BLaER1 (cell line): ENCODE data around the gene ANGPTL2.

Experiments
- H3K27ac ChIP-seq: shearing (Covaris generic); formaldehyde crosslinking; 2 replicates; pipeline ENCODE4 v1.8.1; 2022
- H3K27me3 ChIP-seq: shearing (Covaris generic); formaldehyde crosslinking; 2 replicates; pipeline ENCODE4 v1.8.1; 2022
- H3K36me3 ChIP-seq: shearing (Covaris generic); formaldehyde crosslinking; 2 replicates; pipeline ENCODE4 v1.8.1; 2022
- H3K4me1 ChIP-seq: shearing (Covaris generic); formaldehyde crosslinking; 2 replicates; pipeline ENCODE4 v1.8.1; 2022
- H3K4me2 ChIP-seq: shearing (Covaris generic); formaldehyde crosslinking; 2 replicates; pipeline ENCODE4 v1.8.1; 2022
- H3K4me3 ChIP-seq: shearing (Covaris generic); formaldehyde crosslinking; 2 replicates; pipeline ENCODE4 v1.8.1; 2022
- H3K9ac ChIP-seq: shearing (Covaris generic); formaldehyde crosslinking; 2 replicates; pipeline ENCODE4 v1.8.1; 2022
- H3K9me3 ChIP-seq: shearing (Covaris generic); formaldehyde crosslinking; 2 replicates; pipeline ENCODE4 v1.8.1; 2022
- H4K20me1 ChIP-seq: shearing (Covaris generic); formaldehyde crosslinking; 2 replicates; pipeline ENCODE4 v1.8.1; 2022
- Cebpa-rat ChIP-seq: shearing (Covaris generic); IDR thresholded peaks from 2 replicates; pipeline ENCODE4 v1.8.1; 2022

The ANGPTL2 gene

DNA sequence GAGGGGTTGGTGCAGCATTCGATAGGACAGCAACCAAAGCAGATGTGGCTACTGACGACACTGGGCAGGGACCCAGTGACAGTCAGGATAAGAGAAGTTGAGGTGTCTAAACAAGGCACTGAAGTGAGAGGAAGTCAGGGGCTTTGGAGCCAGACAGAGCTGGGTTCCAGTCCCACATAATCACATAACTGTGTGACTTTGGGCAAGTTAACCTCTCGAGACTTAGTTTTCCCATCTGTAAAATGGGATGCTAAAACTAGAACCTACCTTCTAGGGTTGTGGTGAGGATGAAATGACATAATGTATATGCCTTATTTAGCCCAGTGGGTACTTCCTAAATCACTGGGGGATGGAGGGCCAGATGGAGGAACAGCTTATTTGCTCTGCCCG is 3.1 kb downstream of the ANGPTL2 start:
- no peak for TF ChIP-seq Cebpa-rat
- H3K9ac ChIP-seq = no peak overlapping the region
- H3K4me2 ChIP-seq = peak overlapping the region; percentile 99

DNA sequence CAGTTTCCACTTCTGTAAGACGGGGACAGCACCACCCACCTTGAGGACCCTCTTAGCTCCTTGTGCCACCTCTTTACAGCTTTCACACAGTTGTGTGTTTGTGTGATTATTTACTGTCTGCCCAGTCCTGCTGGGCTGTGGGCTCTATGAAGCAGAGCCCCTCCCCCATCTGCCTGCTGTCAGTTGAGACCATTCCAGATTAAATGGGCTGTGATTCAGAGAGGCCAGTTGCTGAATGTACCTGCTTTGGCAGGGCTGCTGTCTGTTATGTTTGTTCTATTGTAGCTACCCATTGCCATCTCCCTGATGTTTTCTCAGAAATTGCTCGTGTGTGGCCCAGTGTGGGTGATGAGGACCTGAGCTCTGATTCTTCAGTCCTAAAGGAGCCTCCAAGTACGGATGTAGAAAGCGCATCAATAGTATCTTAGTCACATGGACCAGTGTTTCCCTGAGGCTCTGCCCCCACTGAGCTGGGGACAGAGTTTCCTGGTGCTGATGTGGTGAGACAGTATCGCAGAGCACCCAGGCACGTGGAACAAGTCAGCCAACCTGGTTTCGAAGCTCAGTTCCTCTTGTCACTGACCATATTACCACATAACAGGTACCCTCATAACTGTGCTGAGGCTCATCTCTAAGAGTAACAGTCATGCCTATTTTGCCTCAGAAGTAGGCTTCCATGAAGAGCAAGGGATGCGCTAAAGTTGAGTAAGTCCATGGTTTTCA is 3.7 kb downstream of the ANGPTL2 start:
- Histone ChIP-seq H4K20me1 (peaks cover 6% of the 10 kb centered on the region; the same call in 1 of the 2 replicates), H3K27ac (no peak overlapping the region), H3K4me2 (peak overlapping the region; percentile 99), H3K4me1 (peaks cover 85% of the 10 kb centered on the region), H3K36me3 (peaks cover 4% of the 10 kb centered on the region; the same call in 1 of the 2 replicates), H3K9ac (no peak overlapping the region), H3K4me3 (no peak overlapping the region), H3K27me3 (no peaks in the 10 kb centered on the region), H3K9me3 (no peaks in the 10 kb centered on the region)
- no peak for TF ChIP-seq Cebpa-rat

More for the DNA sequence above, 3.1 kb downstream of the ANGPTL2 start:
- Histone ChIP-seq H3K9me3 (no peaks in the 10 kb centered on the region), H3K36me3 (0 out of 2 replicates have a peak, but pooled peaks cover 3% of the 10 kb centered on the region), H3K4me3 (no peak overlapping the region), H3K27ac (no peak overlapping the region), H3K4me1 (peaks cover 91% of the 10 kb centered on the region), H3K27me3 (no peaks in the 10 kb centered on the region), H4K20me1 (peaks cover 6% of the 10 kb centered on the region; the same call in 1 of the 2 replicates)

GRCh38 chr9:127117801-127118200 is 4.6 kb downstream of the ANGPTL2 start:
- TF ChIP-seq Cebpa-rat = no peak
- Histone ChIP-seq H3K9me3 (no peaks in the 10 kb centered on the region), H3K27me3 (no peaks in the 10 kb centered on the region), H3K4me1 (peaks cover 76% of the 10 kb centered on the region), H4K20me1 (peaks cover 6% of the 10 kb centered on the region; the same call in 1 of the 2 replicates), H3K36me3 (peaks cover 4% of the 10 kb centered on the region; the same call in 1 of the 2 replicates), H3K4me2 (peak overlapping the region; percentile 86), H3K4me3 (no peak overlapping the region), H3K9ac (no peak overlapping the region), H3K27ac (peak overlapping the region; percentile 62)

- no peak overlapping the region for H3K4me3 ChIP-seq
- peaks cover 6% of the 10 kb centered on the region; the same call in 1 of the 2 replicates for H4K20me1 ChIP-seq
- H3K36me3 ChIP-seq = peaks cover 4% of the 10 kb centered on the region; the same call in 1 of the 2 replicates
- no peaks in the 10 kb centered on the region for H3K27me3 ChIP-seq
- H3K9me3 ChIP-seq = no peaks in the 10 kb centered on the region
- peaks cover 68% of the 10 kb centered on the region for H3K4me1 ChIP-seq
- H3K9ac ChIP-seq = no peak overlapping the region
- H3K27ac ChIP-seq = peak overlapping the region; percentile 62
- no peak for TF ChIP-seq Cebpa-rat
- H3K4me2 ChIP-seq = peak overlapping the region; percentile 86
Measured at GRCh38 chr9:127116957-127117356, 5.5 kb downstream of the ANGPTL2 start.

DNA sequence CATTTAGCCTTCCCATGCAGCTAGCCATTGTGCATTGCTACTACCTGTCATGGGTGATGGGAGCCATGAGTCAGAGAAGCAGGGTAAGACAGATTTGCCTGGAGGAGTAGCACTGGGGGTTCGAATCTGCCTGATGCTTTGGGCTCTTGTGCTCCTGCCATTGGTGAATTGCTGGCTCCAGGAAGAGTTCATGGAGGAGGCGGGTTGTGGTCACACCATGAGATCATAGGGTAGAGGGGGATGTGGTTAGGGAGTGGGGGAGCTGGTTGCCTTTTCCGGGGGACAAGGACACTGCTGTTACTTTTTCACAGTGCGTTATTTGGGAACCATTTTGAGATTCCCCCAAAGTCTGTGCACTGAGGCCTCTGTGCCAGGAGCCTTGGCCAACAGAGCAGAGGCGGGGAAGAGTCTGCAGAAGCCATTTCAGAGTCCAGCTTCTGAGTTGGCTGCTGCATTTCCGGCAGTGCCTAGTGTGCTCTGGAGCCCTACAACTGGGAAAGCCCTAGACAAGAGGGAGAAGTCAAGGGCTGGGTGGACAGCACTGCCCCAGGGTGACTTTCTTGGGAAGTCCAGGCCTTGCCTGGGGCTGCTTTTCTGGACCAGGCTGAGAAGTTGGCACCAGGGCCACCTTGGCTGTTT is 6.2 kb downstream of the ANGPTL2 start:
- Histone ChIP-seq H3K27ac (peak overlapping the region; percentile 62), H4K20me1 (0 out of 2 replicates have a peak, but pooled peaks cover 2% of the 10 kb centered on the region), H3K4me1 (peaks cover 60% of the 10 kb centered on the region), H3K4me2 (peak overlapping the region; percentile 86), H3K9ac (no peak overlapping the region), H3K36me3 (peaks cover 4% of the 10 kb centered on the region; the same call in 1 of the 2 replicates), H3K9me3 (no peaks in the 10 kb centered on the region), H3K27me3 (no peaks in the 10 kb centered on the region), H3K4me3 (0 out of 2 replicates have a peak overlapping the region, but pooled peaks have one; percentile 11)
- TF ChIP-seq Cebpa-rat = no peak

DNA sequence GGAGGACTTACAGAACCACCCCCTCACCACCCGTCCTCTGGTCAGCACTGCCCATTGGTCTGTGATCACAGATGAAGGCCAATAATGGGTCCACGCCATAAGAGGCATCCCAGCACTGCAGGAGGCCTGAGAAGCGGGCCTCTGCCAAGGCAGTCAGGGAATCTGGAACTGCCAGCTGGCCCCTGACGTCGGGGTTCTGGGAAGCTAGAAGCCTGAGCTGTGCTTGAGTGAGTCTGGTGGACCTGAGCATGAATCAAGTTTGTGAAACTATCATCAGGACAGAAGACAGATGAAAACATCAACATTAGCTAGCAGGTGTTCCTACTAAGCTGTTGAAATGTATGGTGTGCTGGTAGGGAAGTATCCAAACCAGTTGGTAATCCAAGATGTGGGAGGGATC is 7.8 kb downstream of the ANGPTL2 start:
- H3K4me1 ChIP-seq = peaks cover 44% of the 10 kb centered on the region
- no peak overlapping the region for H3K9ac ChIP-seq
- H3K4me3 ChIP-seq = no peak overlapping the region
- no peak overlapping the region for H3K27ac ChIP-seq
- H3K9me3 ChIP-seq = no peaks in the 10 kb centered on the region
- peaks cover 4% of the 10 kb centered on the region; the same call in 1 of the 2 replicates for H3K36me3 ChIP-seq
- H3K4me2 ChIP-seq = no peak overlapping the region
- no peaks in the 10 kb centered on the region for H3K27me3 ChIP-seq
- H4K20me1 ChIP-seq = 0 out of 2 replicates have a peak, but pooled peaks cover 10% of the 10 kb centered on the region
- TF ChIP-seq Cebpa-rat = no peak

DNA sequence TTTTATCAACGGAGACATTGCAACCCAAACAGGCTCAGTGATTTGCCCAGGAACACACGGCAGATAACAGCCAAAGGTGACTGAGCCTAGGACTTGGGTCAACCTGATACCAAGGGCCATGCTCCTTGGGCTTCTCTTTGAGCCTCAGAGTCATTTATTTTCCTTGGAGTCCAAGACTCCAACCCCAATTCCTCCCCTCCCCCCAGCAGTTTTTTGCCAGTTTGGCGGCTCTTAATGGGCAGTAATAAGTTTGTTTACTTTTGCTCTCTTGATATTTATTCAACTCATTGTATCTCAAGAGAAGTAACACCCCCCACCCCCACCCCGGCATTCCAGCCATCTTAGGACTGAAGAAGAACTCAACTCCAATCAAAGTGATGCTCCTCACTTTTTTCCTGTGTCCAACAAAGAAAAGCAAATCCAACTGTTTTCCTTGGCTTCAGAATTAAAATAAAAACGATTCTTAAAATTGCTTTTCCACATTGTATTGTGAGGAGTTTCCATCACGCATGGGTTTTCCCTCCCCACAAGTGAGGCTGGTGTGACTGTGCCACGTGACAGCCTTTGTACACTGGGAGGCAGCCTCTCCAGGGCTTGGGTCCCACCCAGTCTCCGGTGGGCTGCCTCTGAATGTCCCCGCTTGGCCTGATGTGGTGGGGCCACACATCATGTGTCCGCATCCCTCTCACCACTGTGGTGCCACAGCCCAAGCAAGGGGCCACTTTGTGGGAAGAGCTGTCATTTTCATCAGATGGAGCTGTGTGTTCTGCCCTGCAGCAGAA is 9.1 kb downstream of the ANGPTL2 start:
- Histone ChIP-seq H3K4me2 (no peak overlapping the region), H3K9me3 (no peaks in the 10 kb centered on the region), H3K9ac (no peak overlapping the region), H3K27me3 (no peaks in the 10 kb centered on the region), H3K27ac (no peak overlapping the region), H3K36me3 (peaks cover 4% of the 10 kb centered on the region), H3K4me3 (no peak overlapping the region), H4K20me1 (0 out of 2 replicates have a peak, but pooled peaks cover 10% of the 10 kb centered on the region), H3K4me1 (peaks cover 32% of the 10 kb centered on the region)
- TF ChIP-seq Cebpa-rat = no peak

- no peaks in the 10 kb centered on the region for H3K27me3 ChIP-seq
- TF ChIP-seq Cebpa-rat = no peak
- H3K9ac ChIP-seq = no peak overlapping the region
- 0 out of 2 replicates have a peak, but pooled peaks cover 10% of the 10 kb centered on the region for H4K20me1 ChIP-seq
- H3K4me2 ChIP-seq = no peak overlapping the region
- peaks cover 26% of the 10 kb centered on the region for H3K4me1 ChIP-seq
- no peak overlapping the region for H3K27ac ChIP-seq
- peaks cover 5% of the 10 kb centered on the region for H3K36me3 ChIP-seq
- H3K9me3 ChIP-seq = no peaks in the 10 kb centered on the region
- H3K4me3 ChIP-seq = no peak overlapping the region
Measured at GRCh38 chr9:127112735-127113161, 9.7 kb downstream of the ANGPTL2 start.

DNA sequence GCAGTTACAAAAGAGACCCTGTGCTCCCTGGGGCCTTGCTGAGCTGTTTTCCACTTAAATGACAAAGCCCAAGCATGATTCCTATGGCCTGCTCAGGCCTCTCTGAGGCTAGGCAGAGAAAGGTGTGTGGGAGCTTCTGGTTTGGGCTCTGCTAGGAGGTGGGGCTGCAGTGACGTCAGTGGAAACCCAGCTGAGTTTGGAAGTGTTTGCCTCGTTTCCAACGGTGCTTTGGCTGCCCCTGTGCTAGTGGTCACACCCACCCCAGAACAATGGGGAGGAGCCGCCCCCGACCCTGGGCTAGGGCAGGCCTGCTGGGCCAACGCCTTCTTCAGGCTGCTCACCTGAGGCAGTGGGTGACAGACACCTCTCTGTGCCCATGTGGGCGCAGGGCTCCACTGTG is 10.4 kb downstream of the ANGPTL2 start:
- no peak overlapping the region for H3K27ac ChIP-seq
- H3K36me3 ChIP-seq = peaks cover 12% of the 10 kb centered on the region
- H3K9me3 ChIP-seq = no peaks in the 10 kb centered on the region
- TF ChIP-seq Cebpa-rat = no peak
- no peak overlapping the region for H3K4me3 ChIP-seq
- 0 out of 2 replicates have a peak, but pooled peaks cover 10% of the 10 kb centered on the region for H4K20me1 ChIP-seq
- no peak overlapping the region for H3K9ac ChIP-seq
- no peaks in the 10 kb centered on the region for H3K27me3 ChIP-seq
- no peak overlapping the region for H3K4me2 ChIP-seq
- H3K4me1 ChIP-seq = peaks cover 19% of the 10 kb centered on the region
